Measurements from ENCODE around the gene RPA3. TPM values are rescaled to one million over a fixed set of nuclear protein-coding genes. Genes with fewer than 3 reads are reported as not detected.

RPA3 gene
- total RNA-seq, 1 experiment from 2014 or later: 108 TPM

GRCh38 chr7:7707806-7708205 is 10.6 kb downstream of the RPA3 start:
- Histone ChIP-seq H3K27ac (ENCODE audit: insufficient read length, low read depth, low read length) (no peak overlapping the region), H3K56ac (ENCODE audit: insufficient read length, low read depth, low read length) (no peak overlapping the region), H3K4ac (ENCODE audit: low read depth, low read length) (no peak overlapping the region), H2BK5ac (ENCODE audit: insufficient read length, low read length) (no peak overlapping the region), H3K4me2 (ENCODE audit: insufficient read depth, insufficient read length, low read length) (peak overlapping the region; percentile 44), H3K4me1 (ENCODE audit: insufficient read depth, low read length) (peaks cover 2% of the 10 kb centered on the region; the same call in 1 of the 2 replicates), H2AK5ac (ENCODE audit: insufficient read length, low read length) (no peak overlapping the region), H3K9me3 (ENCODE audit: control insufficient read depth, low read depth, low read length) (no peaks in the 10 kb centered on the region), H2BK20ac (ENCODE audit: low read depth, low read length, poor library complexity, severe bottlenecking) (no peak overlapping the region), H3T11ph (ENCODE audit: low read length) (no peak overlapping the region), H4K20me1 (ENCODE audit: control insufficient read depth, insufficient read depth, insufficient read length) (no peaks in the 10 kb centered on the region), H4K8ac (replicated peaks; ENCODE audit: insufficient read length, low read depth, low read length) (no peak overlapping the region), H3K23me2 (ENCODE audit: insufficient read length, low read depth, low read length, poor library complexity, severe bottlenecking) (no peaks in the 10 kb centered on the region), H3K79me1 (ENCODE audit: insufficient read depth, low read depth, low read length, poor library complexity, severe bottlenecking) (no peaks in the 10 kb centered on the region), H3K9ac (ENCODE audit: extremely low read depth, insufficient read length, low read length) (no peak overlapping the region), H2AFZ (ENCODE audit: low read length) (no peak overlapping the region), H2BK12ac (ENCODE audit: insufficient read length, low read depth, low read length) (no peak overlapping the region), H3K14ac (ENCODE audit: insufficient read depth, low read length) (no peak overlapping the region), H2BK15ac (ENCODE audit: low read depth, low read length) (no peak overlapping the region), H3K27me3 (ENCODE audit: insufficient read depth, low read length) (no peaks in the 10 kb centered on the region), H3K23ac (ENCODE audit: insufficient read length, low read depth, low read length) (no peak overlapping the region), H3K18ac (ENCODE audit: insufficient read length, low read depth, low read length) (no peak overlapping the region), H2BK120ac (ENCODE audit: low read depth, low read length, poor library complexity, severe bottlenecking) (no peak overlapping the region), H4K5ac (ENCODE audit: insufficient read length, low read depth, low read length) (no peak overlapping the region), H3K79me2 (ENCODE audit: insufficient read depth, low read length) (no peaks in the 10 kb centered on the region), H4K91ac (ENCODE audit: insufficient read length, low read depth, low read length) (no peak overlapping the region)
- no peak for TF ChIP-seq CTCF (conservative IDR thresholded peaks at IDR 0.05)
- H3K36me3 Mint-ChIP-seq (ENCODE audit: insufficient read depth in 1 of 3, low read depth in 3 of 3): no peaks in the 10 kb centered on the region; a peak in 1 of 7 replicates
- DNase-seq: no peak
- no peaks in the 10 kb centered on the region for H3K27me3 Mint-ChIP-seq (ENCODE audit: low read depth)
- H3K27ac Mint-ChIP-seq: peak overlapping the region in 2 of 3 experiments; percentile 2 to 85; a peak in 3 of 7 replicates
- H3K4me3 Mint-ChIP-seq: no peak overlapping the region
- no CpG with 5 or more reads among the region's 4 CpGs for WGBS (ENCODE audit: extremely low coverage, insufficient read length, low lambda C conversion rate)
- no peaks in the 10 kb centered on the region for H3K9me3 Mint-ChIP-seq
- H3K4me1 Mint-ChIP-seq: peaks cover 46 to 47% of the 10 kb centered on the region in 2 experiments
